ENCODE measurements around the gene GNLY. TPM values are rescaled to one million over a fixed set of nuclear protein-coding genes. Genes with fewer than 3 reads are reported as not detected.
A peak's percentile ranks its signal among the peaks of the same experiment; 100 is the strongest.
"Not testable (repeated sequence)": the region's sequence is repeated elsewhere in the genome, so short reads cannot be mapped to it uniquely, and the experiment has no call there.

GNLY gene
- total and polyA plus RNA-seq, 8 donors: 0.28 to 1.3 (median 0.76) TPM; not detected in 3

DNA sequence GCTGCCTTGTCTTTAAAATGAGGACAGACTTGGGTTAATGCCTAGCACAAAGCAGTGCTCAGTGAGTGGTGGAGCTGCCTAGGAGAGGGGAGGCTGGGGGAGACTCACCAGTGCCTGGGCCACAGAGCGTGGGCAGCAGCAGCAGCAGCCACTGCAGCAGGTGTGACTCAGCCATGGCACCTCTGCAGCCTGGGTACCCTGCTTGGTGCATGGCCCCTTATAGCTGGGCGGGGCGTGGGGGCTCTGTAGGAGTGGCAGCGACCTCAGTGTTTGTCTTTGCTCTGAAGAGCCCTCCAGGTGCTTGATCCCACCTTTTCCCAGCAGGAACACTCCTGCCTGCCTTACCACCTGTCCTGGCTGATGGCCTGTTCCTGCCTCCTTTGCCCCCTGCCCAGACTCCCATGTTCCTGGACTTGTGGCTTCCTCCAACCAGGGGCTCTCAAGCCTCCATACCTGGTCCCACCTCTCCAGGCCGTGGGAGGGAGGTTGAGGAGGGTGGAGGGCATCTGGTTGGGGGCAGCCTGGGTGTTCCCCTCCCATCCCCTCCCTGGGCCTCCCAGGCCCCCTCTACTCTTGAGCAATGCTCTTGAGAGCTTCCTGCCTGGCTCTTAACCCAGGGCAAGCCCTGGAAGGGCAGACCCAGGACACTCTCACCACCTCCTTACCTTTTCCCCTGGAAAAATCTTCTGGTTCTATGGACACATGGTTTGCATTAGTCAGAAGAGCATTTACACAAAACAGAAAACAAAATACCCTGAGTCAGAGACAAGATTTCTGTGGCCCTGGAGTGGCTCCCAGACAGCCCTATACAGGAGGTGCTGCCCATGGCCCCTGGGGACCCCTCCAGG, 25.9 kb upstream of the GNLY start, which contains the start of gene SFTPB:
TSS of gene SFTPB (minus strand) at position 191 of the 848 bp plus-strand sequence. CDS start at position 175, 16 bp downstream.
- Histone ChIP-seq H3K27ac (no peak within 1 kb of the TSS), H3K4me3 (no peak within 1 kb of the TSS), H3K27me3 (no peaks in the 10 kb centered on the region), H3K36me3 (no peaks in the 10 kb centered on the region), H3K4me1 (no peaks in the 10 kb centered on the region), H3K9me3 (no peaks in the 10 kb centered on the region)
- no peak for DNase-seq
- 82 to 92% methylated on average over 5 of the region's 5 CpGs for WGBS, 2 donors
- intact Hi-C loops (cut with DNase I): no loop called here
- ATAC-seq: peak in 1 of 4 donors; percentile 12
- FAIRE-seq: no peak
- TF ChIP-seq CTCF (IDR thresholded peaks at IDR 0.05): no peak

DNA sequence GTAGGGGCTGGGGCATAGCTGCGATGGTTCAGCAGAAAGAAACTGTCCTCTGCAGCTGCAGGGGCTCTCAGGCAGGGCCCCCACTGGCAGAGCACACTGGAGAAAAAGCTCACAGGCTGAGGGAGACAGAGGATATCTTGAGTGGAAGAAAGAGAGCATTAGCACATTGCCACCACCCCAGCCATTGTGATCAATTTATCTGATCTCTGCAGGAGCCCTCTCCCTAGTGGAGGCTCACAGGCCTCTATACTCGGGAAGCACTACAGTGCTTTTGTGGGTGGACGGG, 25.4 kb upstream of the GNLY start:
- H3K27me3 ChIP-seq: no peaks in the 10 kb centered on the region
- H3K4me1 ChIP-seq: no peaks in the 10 kb centered on the region
- FAIRE-seq (no peak), DNase-seq (no peak), ATAC-seq (no peak)
- no peak overlapping the region for H3K4me3 ChIP-seq
- no peaks in the 10 kb centered on the region for H3K36me3 ChIP-seq
- intact Hi-C loops (cut with DNase I): no loop called here
- no peak for TF ChIP-seq CTCF (IDR thresholded peaks at IDR 0.05)
- WGBS, 2 donors: 82 to 88% methylated on average over 3 of the region's 3 CpGs
- no peak overlapping the region for H3K27ac ChIP-seq
- no peaks in the 10 kb centered on the region for H3K9me3 ChIP-seq

DNA sequence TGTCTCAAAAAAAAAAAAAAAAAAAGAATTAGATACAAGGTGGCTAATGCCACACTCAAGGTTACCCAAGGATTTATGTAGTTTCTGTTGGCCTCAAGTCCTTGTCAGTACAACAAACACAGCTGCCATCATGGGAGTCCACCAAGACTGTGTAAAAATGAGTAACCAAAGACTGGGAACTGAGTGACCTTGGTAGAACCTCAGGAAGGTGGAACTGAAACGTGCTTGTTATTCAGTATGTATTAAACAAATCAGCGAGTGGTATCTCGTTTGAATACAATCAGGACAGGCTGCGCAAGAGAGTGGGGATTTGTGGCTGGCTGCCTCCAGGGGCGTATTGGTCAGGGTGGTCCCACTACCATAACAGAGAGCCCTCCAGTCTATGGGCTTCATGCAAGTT, 24.6 kb upstream of the GNLY start:
- H3K27me3 ChIP-seq: no peaks in the 10 kb centered on the region
- 44 to 49% methylated on average over 5 of the region's 5 CpGs for WGBS, 2 donors
- DNase-seq (no peak), FAIRE-seq (no peak), ATAC-seq (peak in 2 of 4 donors; percentile 64 to 66)
- H3K27ac ChIP-seq: no peak overlapping the region
- H3K9me3 ChIP-seq: no peaks in the 10 kb centered on the region
- H3K4me3 ChIP-seq: no peak overlapping the region
- intact Hi-C loops (cut with DNase I): no loop called here
- TF ChIP-seq CTCF (IDR thresholded peaks at IDR 0.05): no peak
- H3K4me1 ChIP-seq: no peaks in the 10 kb centered on the region
- H3K36me3 ChIP-seq: no peaks in the 10 kb centered on the region

DNA sequence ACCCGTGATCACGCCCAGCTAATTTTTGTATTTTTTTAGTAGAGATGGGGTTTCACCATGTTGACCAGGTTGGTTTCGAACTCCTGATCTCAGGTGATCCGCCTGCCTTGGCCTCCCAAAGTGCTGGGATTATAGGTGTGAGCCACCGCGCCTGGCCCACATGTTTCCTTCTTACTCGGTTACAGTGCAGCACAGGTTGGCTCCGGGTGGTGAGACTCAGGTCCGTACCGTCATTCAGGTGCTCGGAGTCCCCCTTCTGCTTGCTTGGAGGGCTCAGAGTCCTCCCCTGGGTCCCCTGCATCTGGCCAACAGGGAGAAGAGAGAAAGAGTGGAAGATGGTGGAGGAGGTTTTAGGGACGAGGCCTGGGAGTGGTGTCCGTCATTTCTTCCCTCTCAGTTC, 23.7 kb upstream of the GNLY start:
- ATAC-seq; DNase-seq; H3K36me3 ChIP-seq; H3K4me1 ChIP-seq; intact Hi-C loops (cut with DNase I); H3K9me3 ChIP-seq; H3K27ac ChIP-seq; FAIRE-seq; H3K4me3 ChIP-seq; H3K27me3 ChIP-seq: not testable (repeated sequence)
- WGBS, 2 donors: 89 to 90% methylated on average over 13 of the region's 13 CpGs

GRCh38 chr2:85672456-85672855, 21.7 kb upstream of the GNLY start:
- Histone ChIP-seq H3K4me1 (no peaks in the 10 kb centered on the region), H3K36me3 (no peaks in the 10 kb centered on the region), H3K4me3 (no peak overlapping the region), H3K9me3 (no peaks in the 10 kb centered on the region), H3K27ac (no peak overlapping the region), H3K27me3 (no peaks in the 10 kb centered on the region)
- ATAC-seq (peak in 1 of 4 donors; percentile 25), DNase-seq (no peak), FAIRE-seq (no peak)
- TF ChIP-seq CTCF (IDR thresholded peaks at IDR 0.05): no peak
- 68 to 72% methylated on average over 9 of the region's 9 CpGs for WGBS, 2 donors
- intact Hi-C loops (cut with DNase I): no loop called here
